ENCODE results near the gene DNAJB14.

- TF ChIP-seq TSHZ2 (CRISPR knock-in tag; IDR thresholded peaks at IDR 0.05) (no peak), BACH2 (CRISPR knock-in tag; IDR thresholded peaks at IDR 0.05; ENCODE audit: borderline replicate concordance) (no peak), ZFP30 (CRISPR knock-in tag; IDR thresholded peaks at IDR 0.05) (no peak), PATZ1 (CRISPR knock-in tag; IDR thresholded peaks at IDR 0.05; ENCODE audit: borderline replicate concordance) (no peak), TCF4 (CRISPR knock-in tag; IDR thresholded peaks at IDR 0.05; ENCODE audit: borderline replicate concordance) (no peak), ZFP3 (CRISPR knock-in tag; IDR thresholded peaks at IDR 0.05) (no peak), CSDC2 (CRISPR knock-in tag; IDR thresholded peaks at IDR 0.05) (no peak), ZNF8 (CRISPR knock-in tag; IDR thresholded peaks at IDR 0.05) (no peak), ZC3H10 (CRISPR knock-in tag; IDR thresholded peaks at IDR 0.05) (no peak), CREB5 (CRISPR knock-in tag; IDR thresholded peaks at IDR 0.05; ENCODE audit: low read depth) (no peak), ZNF70 (CRISPR knock-in tag; IDR thresholded peaks at IDR 0.05) (no peak), ISL1 (CRISPR knock-in tag; IDR thresholded peaks at IDR 0.05) (no peak), TOX (CRISPR knock-in tag; IDR thresholded peaks at IDR 0.05; ENCODE audit: borderline replicate concordance) (no peak)
Measured at GRCh38 chr4:99943904-99944437, 2.4 kb downstream of the DNAJB14 start.
